K562 (cell line): Measurements from ENCODE around the gene MYRIP. TPM values are rescaled to one million over a fixed set of nuclear protein-coding genes. Genes with fewer than 3 reads are reported as not detected.
"Not testable (repeated sequence)": the region's sequence is repeated elsewhere in the genome, so short reads cannot be mapped to it uniquely, and the experiment has no call there.

Experiments used
- ATAC-seq: fragments of 200-7000 bp; cut with Tn5 transposase; 3 replicates; pipeline ENCODE4 v1.9.1; 2020; ENCODE audit warnings: moderate library complexity
- BruUV-seq: library from RNA; stranded (reverse); fragments of 400-500 nt; replicated peaks from 2 replicates; lab custom pipeline; 2021; lab: Mats Ljungman, UMichigan
- CTCF ChIA-PET: fragments of 300-600 bp; formaldehyde crosslinking; extraction: SDS; loops from one replicate; lab custom pipeline; 2021; ENCODE audit warnings: low intra/inter-chr PET ratio; lab: Yijun Ruan, JAX
- POLR2A ChIA-PET: fragments of 300-600, 350-650 bp; sonication (Branson Sonifier 250); formaldehyde crosslinking; extraction: SDS; loops from one replicate; lab custom pipeline; 2021; ENCODE audit warnings: antibody characterized with exemption, inconsistent platforms; lab: Yijun Ruan, JAX
- DNase-seq, 4 experiments: peaks; one replicate each; pipeline versions ENCODE4 v3.0.0 to v3.0.0-alpha.2; 2011 to 2018; ENCODE audit warnings: low spot score in 3 of 4, mixed read lengths in 3 of 4; ENCODE audit errors: extremely low read depth in 1 of 4
- FAIRE-seq: peaks from 2 replicates; lab custom pipeline; 2011; peaks lifted over from hg19 to GRCh38; lab: Jason Lieb, UNC
- H2AFZ ChIP-seq: 2 replicates; pipeline ENCODE4 v1.6.0; 2011; ENCODE audit warnings: low read depth, low read length, control low read depth, inconsistent platforms
- H3K27ac ChIP-seq: fragments of 200-600 bp; 3 replicates; pipeline ENCODE4 v1.8.0; 2011; ENCODE audit warnings: low read depth, mild to moderate bottlenecking, control low read depth, inconsistent platforms, low read length, moderate library complexity, mixed read lengths; ENCODE audit errors: extremely low read depth
- H3K27me3 ChIP-seq, 2 experiments: fragments of 300-600 bp in 1 of 2; 2 replicates in 1 of 2; 3 replicates in 1 of 2; pipeline versions ENCODE4 v1.6.0 to v1.8.0; 2011; ENCODE audit warnings: inconsistent platforms in 2 of 2, low read length in 2 of 2, mild to moderate bottlenecking in 1 of 2, mixed read lengths in 1 of 2, moderate library complexity in 1 of 2; ENCODE audit not compliant: control insufficient read depth in 2 of 2, insufficient read depth in 2 of 2
- H3K36me3 ChIP-seq: fragments of 300-600 bp; 3 replicates; pipeline ENCODE4 v1.8.0; 2011; ENCODE audit warnings: mild to moderate bottlenecking, low read length, inconsistent platforms; ENCODE audit not compliant: control insufficient read depth, insufficient read depth
- H3K4me1 ChIP-seq, 2 experiments: fragments of 200-600 bp in 1 of 2; replicated peaks in 1 of 2; 2 replicates in 1 of 2; 3 replicates in 1 of 2; pipeline versions ENCODE4 v1.5.1 to v1.8.0; 2011; ENCODE audit warnings: inconsistent platforms in 2 of 2, low read length in 2 of 2, mild to moderate bottlenecking in 1 of 2, mixed read lengths in 1 of 2, moderate library complexity in 1 of 2; ENCODE audit not compliant: control insufficient read depth in 2 of 2, insufficient read depth in 2 of 2
- H3K4me2 ChIP-seq: 2 replicates; pipeline ENCODE4 v1.6.1; 2011; ENCODE audit warnings: low read length, control low read depth, inconsistent platforms, mixed read lengths; ENCODE audit not compliant: insufficient read depth
- H3K4me3 ChIP-seq: fragments of 200-600 bp; sonication (generic), shearing (Covaris generic); 2 replicates; pipeline ENCODE4 v1.5.1; 2016; ENCODE audit warnings: control low read depth, inconsistent platforms
- H3K79me2 ChIP-seq: fragments of 200-600 bp; 3 replicates; pipeline ENCODE4 v1.8.0; 2011; ENCODE audit warnings: low read length, inconsistent platforms; ENCODE audit not compliant: control insufficient read depth, insufficient read depth
- H3K9ac ChIP-seq, 2 experiments: 2 replicates each; pipeline versions ENCODE4 v1.6.0 to v1.6.1; 2011; ENCODE audit warnings: low read depth in 2 of 2, low read length in 2 of 2, control low read depth in 1 of 2, inconsistent platforms in 1 of 2, mild to moderate bottlenecking in 1 of 2, mixed read lengths in 1 of 2; ENCODE audit not compliant: insufficient read depth in 1 of 2
- H3K9me1 ChIP-seq: one replicate; pipeline ENCODE4 v1.6.0; 2011; ENCODE audit warnings: inconsistent platforms, mild to moderate bottlenecking, low read length, moderate library complexity; ENCODE audit not compliant: control insufficient read depth, insufficient read depth
- H3K9me3 ChIP-seq: replicated peaks from 2 replicates; pipeline ENCODE4 v1.5.1; 2011; ENCODE audit warnings: low read depth, low read length, inconsistent platforms; ENCODE audit not compliant: control insufficient read depth, insufficient read depth
- H4K20me1 ChIP-seq: replicated peaks from 2 replicates; pipeline ENCODE4 v1.6.1; 2011; ENCODE audit warnings: low read length, inconsistent platforms, mixed read lengths; ENCODE audit not compliant: control insufficient read depth, insufficient read depth
- CHD2 ChIP-seq: IDR thresholded peaks from 2 replicates; pipeline ENCODE4 v1.6.1; 2011; ENCODE audit warnings: low read depth, low read length
- ILF3 ChIP-seq: fragments of 450-650 bp; IDR thresholded peaks from 2 replicates; pipeline ENCODE4 v1.6.1; 2018; ENCODE audit warnings: antibody characterized with exemption, mild to moderate bottlenecking, moderate library complexity, borderline replicate concordance
- MTA2 ChIP-seq: fragments of 450-650 bp; IDR thresholded peaks from 2 replicates; pipeline ENCODE4 v1.6.1; 2016; ENCODE audit warnings: low read depth
- NCOA4 ChIP-seq: fragments of 450-650 bp; IDR thresholded peaks from 2 replicates; pipeline ENCODE4 v1.6.1; 2018; ENCODE audit warnings: mild to moderate bottlenecking; ENCODE audit not compliant: partially characterized antibody
- ZNF121 ChIP-seq: sonication (generic); formaldehyde crosslinking; conservative IDR thresholded peaks from 2 replicates; pipeline ENCODE4 v1.8.0; 2022; ENCODE audit warnings: missing genetic modification reagents
- WGBS: fragments of 100-300 bp; shearing (Covaris generic); methylation state at CpG from one replicate; pipeline ENCODE4 v1.1.6; 2016; ENCODE audit warnings: low coverage, mixed read lengths; ENCODE audit not compliant: insufficient coverage; ENCODE audit errors: missing lambda C conversion rate; 5-methylcytosine and 5-hydroxymethylcytosine counted together
- in situ Hi-C: fragments of 300-500 bp; cut with MboI; formaldehyde crosslinking; loops from 4 replicates; pipeline ENCODE4 v1.15.0; 2018; ENCODE audit warnings: inconsistent platforms, mixed read lengths
- intact Hi-C: fragments of 100-400 bp; cut with micrococcal nuclease; formaldehyde crosslinking; loops from 2 replicates; pipeline ENCODE4 v1.14.2; 2022
- polyA plus RNA-seq, 8 experiments: library from polyadenylated mRNA; depleted of rRNA in 4 of 8; stranded (reverse) in 5 of 8; unstranded in 3 of 8; fragments of >200 nt; fragmentation: Nextera tagmentation in 2 of 8; fragmentation: Illumina TruSeq in 1 of 8; extraction: Ambion mirVana in 2 of 8; extraction: Trizol in 1 of 8; gene quantifications; 2 replicates each; pipeline versions ENCODE4 v1.2.1 to v1.2.3, GENCODE V29; 2011 to 2014; ENCODE audit warnings: inconsistent platforms in 1 of 8, missing spikeins in 1 of 8
- total RNA-seq, 7 experiments: library from RNA; depleted of rRNA in 6 of 7; stranded (reverse); fragments of >200 nt in 6 of 7; fragmentation: Illumina TruSeq in 2 of 7; extraction: Trizol in 2 of 7; gene quantifications; 2 replicates each; pipeline versions ENCODE4 v1.2.1 to v1.2.3, GENCODE V29; 2011 to 2021; ENCODE audit warnings: low replicate concordance in 1 of 7
- TF ChIP-seq, protein P1 (sequence below): IDR thresholded peaks from 2 replicates; pipeline ENCODE4 v1.6.1; 2011; ENCODE audit warnings: borderline replicate concordance, low read depth, mild to moderate bottlenecking, moderate library complexity, low read length; ENCODE audit not compliant: insufficient read depth, poor library complexity, severe bottlenecking

Gene MYRIP
- total and polyA plus RNA-seq, 9 of the 15 experiments (the other 6 are each of a cell fraction or from before 2014, with no cell fraction given): 0.03 to 0.12 TPM; not detected in 7

DNA sequence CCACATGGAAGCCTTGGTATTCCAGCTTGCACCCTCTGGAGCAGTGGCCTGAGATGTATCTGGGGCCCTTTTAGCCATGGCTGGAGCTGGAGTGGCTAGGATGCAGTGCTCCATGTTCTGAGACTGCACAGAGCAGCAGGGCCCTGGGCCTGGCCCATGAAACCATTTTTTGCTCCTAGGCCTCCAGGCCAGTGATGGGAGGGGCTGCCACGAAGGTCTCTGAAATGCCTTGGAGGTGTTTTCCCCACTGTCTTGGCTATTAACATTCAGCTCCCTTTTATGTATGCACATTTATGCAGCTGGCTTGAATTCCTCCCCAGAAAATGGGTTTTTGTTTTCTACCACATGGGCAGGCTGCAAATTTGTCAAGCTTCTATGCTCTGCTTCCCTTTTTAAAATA, 43.0 kb upstream of the MYRIP start:
- intact Hi-C loops: no loop called here
- POLR2A ChIA-PET: interaction anchor here (1.0 kb wide), 1 partner anchor 9 kb away, joined by 4 read pairs; no protein-coding TSS in a partner anchor

DNA sequence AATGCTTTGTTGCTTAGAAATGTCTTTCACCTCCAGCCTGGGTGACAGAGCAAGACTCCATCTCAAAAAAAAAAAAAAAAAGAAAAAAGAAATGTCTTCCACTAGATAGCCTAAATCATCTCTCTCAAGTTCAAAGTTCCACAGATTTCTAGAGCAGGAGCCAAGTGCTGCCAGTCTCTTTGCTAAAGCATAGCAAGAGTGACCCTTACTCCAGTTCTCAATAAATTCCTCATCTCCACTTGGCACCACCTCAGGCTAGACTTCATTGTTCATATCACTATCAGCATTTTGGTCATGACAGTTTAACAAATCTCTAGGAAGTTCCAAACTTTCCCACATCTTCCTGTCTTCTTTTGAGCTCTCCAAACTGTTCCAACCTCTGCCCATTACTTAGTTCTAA, 42.5 kb upstream of the MYRIP start:
- H3K79me2 ChIP-seq, H3K4me2 ChIP-seq, H3K27ac ChIP-seq, in situ Hi-C loops, H3K4me1 ChIP-seq, H3K27me3 ChIP-seq, FAIRE-seq, H3K9me3 ChIP-seq, DNase-seq, intact Hi-C loops, H3K9me1 ChIP-seq, H4K20me1 ChIP-seq, H3K9ac ChIP-seq, BruUV-seq, H3K4me3 ChIP-seq, H2AFZ ChIP-seq, ATAC-seq, H3K36me3 ChIP-seq, CTCF ChIA-PET: not testable (repeated sequence)
- POLR2A ChIA-PET: interaction anchor here (1.0 kb wide), 1 partner anchor 9 kb away, joined by 4 read pairs; no protein-coding TSS in a partner anchor

More for the DNA sequence above, 43.0 kb upstream of the MYRIP start:
- no TSS peak for BruUV-seq
- no peak overlapping the region for H3K4me3 ChIP-seq
- ATAC-seq (no peak), DNase-seq (no peak), FAIRE-seq (no peak)
- no peak overlapping the region for H3K9ac ChIP-seq
- no peaks in the 10 kb centered on the region for H3K36me3 ChIP-seq
- H4K20me1 ChIP-seq: no peaks in the 10 kb centered on the region
- H3K79me2 ChIP-seq: no peaks in the 10 kb centered on the region
- no peaks in the 10 kb centered on the region for H3K9me1 ChIP-seq
- no peak overlapping the region for H3K4me2 ChIP-seq
- no peaks in the 10 kb centered on the region for H3K4me1 ChIP-seq
- in situ Hi-C loops: no loop called here
- H2AFZ ChIP-seq: no peak overlapping the region
- no peaks in the 10 kb centered on the region for H3K27me3 ChIP-seq
- WGBS: 0% methylated on average over 1 of the region's 1 CpG
- H3K27ac ChIP-seq: no peak overlapping the region
- TF ChIP-seq NCOA4 (no peak), CHD2 (no peak), MTA2 (no peak), ILF3 (no peak), ZNF121 (no peak)
- TF ChIP-seq, protein P1, sequence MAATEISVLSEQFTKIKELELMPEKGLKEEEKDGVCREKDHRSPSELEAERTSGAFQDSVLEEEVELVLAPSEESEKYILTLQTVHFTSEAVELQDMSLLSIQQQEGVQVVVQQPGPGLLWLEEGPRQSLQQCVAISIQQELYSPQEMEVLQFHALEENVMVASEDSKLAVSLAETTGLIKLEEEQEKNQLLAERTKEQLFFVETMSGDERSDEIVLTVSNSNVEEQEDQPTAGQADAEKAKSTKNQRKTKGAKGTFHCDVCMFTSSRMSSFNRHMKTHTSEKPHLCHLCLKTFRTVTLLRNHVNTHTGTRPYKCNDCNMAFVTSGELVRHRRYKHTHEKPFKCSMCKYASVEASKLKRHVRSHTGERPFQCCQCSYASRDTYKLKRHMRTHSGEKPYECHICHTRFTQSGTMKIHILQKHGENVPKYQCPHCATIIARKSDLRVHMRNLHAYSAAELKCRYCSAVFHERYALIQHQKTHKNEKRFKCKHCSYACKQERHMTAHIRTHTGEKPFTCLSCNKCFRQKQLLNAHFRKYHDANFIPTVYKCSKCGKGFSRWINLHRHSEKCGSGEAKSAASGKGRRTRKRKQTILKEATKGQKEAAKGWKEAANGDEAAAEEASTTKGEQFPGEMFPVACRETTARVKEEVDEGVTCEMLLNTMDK: no peak
- CTCF ChIA-PET: no interaction called here
- H3K9me3 ChIP-seq: no peaks in the 10 kb centered on the region
